HUES48 (cell line): ENCODE results near the gene ZNF655.

Experiments
- H3K27ac ChIP-seq: one replicate; pipeline ENCODE4 v1.7.0; 2013; ENCODE audit warnings: low read depth, low read length, inconsistent platforms
- H3K27me3 ChIP-seq: 2 replicates; pipeline ENCODE4 v1.6.1; 2013; ENCODE audit warnings: mild to moderate bottlenecking, low read length; ENCODE audit not compliant: control insufficient read depth, insufficient read depth
- H3K36me3 ChIP-seq: 2 replicates; pipeline ENCODE4 v1.6.1; 2013; ENCODE audit warnings: low read length; ENCODE audit not compliant: control insufficient read depth, insufficient read depth
- H3K4me1 ChIP-seq: 2 replicates; pipeline ENCODE4 v1.6.1; 2013; ENCODE audit warnings: mild to moderate bottlenecking, low read length; ENCODE audit not compliant: control insufficient read depth, insufficient read depth
- H3K4me3 ChIP-seq: 2 replicates; pipeline ENCODE4 v1.5.1; 2013; ENCODE audit warnings: mild to moderate bottlenecking, low read depth, low read length
- H3K9ac ChIP-seq: 2 replicates; pipeline ENCODE4 v1.6.1; 2013; ENCODE audit warnings: mild to moderate bottlenecking, low read depth, low read length, moderate library complexity
- H3K9me3 ChIP-seq: 2 replicates; pipeline ENCODE4 v1.6.1; 2013; ENCODE audit warnings: low read length; ENCODE audit not compliant: control insufficient read depth, insufficient read depth

The ZNF655 gene

DNA sequence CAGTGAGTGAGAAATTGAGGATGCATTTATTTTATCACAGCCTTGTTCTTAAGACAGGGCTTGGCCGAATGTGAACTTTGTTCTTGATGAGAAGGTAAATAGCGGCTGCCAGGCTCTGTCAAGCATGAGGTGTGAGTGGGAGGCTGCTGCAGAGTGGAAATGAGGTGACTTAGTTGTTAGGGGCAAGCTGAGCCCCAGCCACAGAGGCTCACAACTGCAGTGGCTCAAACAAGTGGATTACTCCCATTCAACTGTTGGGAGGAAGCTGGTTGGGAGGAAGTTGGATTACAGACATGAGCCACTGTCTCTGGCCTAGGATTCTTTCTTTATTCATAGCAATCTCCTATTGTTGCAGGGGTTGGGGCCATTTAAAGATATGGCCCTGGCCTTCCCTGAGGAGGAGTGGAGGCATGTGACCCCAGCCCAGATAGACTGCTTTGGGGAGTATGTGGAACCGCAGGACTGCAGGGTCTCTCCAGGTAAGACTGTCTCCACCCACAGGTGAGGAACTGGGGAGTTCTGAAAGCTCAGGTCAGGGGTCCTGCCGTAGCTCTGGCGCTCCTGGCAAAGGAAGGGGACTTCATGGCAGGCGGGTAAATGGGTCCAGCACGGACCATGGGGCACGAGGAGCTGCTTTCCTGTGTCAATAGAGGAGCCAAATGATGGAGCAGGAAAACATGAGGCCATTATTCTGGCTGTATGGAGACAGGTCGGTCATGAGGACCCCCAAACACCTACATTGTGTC, 65.4 kb downstream of the ZNF655 start:
- H3K9me3 ChIP-seq: no peaks in the 10 kb centered on the region
- H3K9ac ChIP-seq: no peak overlapping the region
- no peak overlapping the region for H3K4me3 ChIP-seq
- H3K27me3 ChIP-seq: no peaks in the 10 kb centered on the region
- peaks cover 8% of the 10 kb centered on the region for H3K4me1 ChIP-seq
- peaks cover 97% of the 10 kb centered on the region for H3K36me3 ChIP-seq
- no peak overlapping the region for H3K27ac ChIP-seq

DNA sequence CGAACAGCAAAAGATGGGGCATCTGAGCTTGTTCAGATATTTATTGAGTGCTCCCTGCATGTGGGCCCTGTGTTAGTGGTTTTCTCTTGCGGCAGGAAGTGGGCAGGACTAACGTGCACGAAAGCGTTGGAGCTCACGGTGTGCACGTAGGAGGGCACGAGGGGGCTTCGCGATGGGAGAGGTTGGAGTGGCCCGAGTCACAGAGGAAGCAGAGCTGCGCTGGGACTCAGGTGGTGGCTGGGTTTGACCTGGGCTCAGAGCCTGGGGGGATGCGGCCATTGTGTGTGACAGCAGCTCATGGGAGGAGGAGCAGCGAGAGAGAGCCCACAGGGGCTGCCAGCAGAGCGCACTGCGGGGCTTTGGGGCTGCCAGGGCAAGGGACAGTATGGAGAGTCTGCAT, 66.0 kb downstream of the ZNF655 start:
- peaks cover 95% of the 10 kb centered on the region for H3K36me3 ChIP-seq
- peaks cover 14% of the 10 kb centered on the region for H3K4me1 ChIP-seq
- no peak overlapping the region for H3K9ac ChIP-seq
- H3K27ac ChIP-seq: no peak overlapping the region
- H3K9me3 ChIP-seq: no peaks in the 10 kb centered on the region
- no peaks in the 10 kb centered on the region for H3K27me3 ChIP-seq
- H3K4me3 ChIP-seq: no peak overlapping the region

DNA sequence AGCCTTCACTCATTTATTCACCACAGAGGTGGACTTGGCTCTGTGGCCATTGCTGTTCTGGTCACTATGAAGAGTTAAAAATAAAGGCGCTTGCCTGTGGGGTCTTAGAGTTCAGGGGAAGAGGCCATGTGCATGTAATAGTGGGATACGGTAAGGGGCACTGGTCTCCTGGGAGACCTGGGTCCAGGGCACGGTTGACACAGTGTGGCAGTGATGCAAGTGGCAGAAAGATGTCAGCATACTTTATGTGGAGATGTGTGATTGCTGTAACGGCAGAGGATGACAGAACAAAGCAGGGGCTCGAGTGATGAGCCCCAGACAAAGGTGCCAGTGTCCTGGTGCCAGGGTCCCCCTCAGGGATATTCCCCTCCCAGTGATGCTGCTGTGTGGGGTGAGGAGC, 66.9 kb downstream of the ZNF655 start:
- no peaks in the 10 kb centered on the region for H3K27me3 ChIP-seq
- H3K4me3 ChIP-seq: no peak overlapping the region
- no peak overlapping the region for H3K9ac ChIP-seq
- peaks cover 14% of the 10 kb centered on the region for H3K4me1 ChIP-seq
- H3K9me3 ChIP-seq: no peaks in the 10 kb centered on the region
- H3K36me3 ChIP-seq: peaks cover 95% of the 10 kb centered on the region
- no peak overlapping the region for H3K27ac ChIP-seq

GRCh38 chr7:99625961-99626360, 67.5 kb downstream of the ZNF655 start:
- no peak overlapping the region for H3K4me3 ChIP-seq

More at GRCh38 chr7:99625961-99626360, 67.5 kb downstream of the ZNF655 start:
- Histone ChIP-seq H3K9me3 (no peaks in the 10 kb centered on the region), H3K4me1 (peaks cover 16% of the 10 kb centered on the region), H3K27me3 (no peaks in the 10 kb centered on the region), H3K9ac (no peak overlapping the region), H3K36me3 (peaks cover 95% of the 10 kb centered on the region), H3K27ac (no peak overlapping the region)
